PC-3 (cell line): ENCODE results near the gene LTBP3.

Experiments
- EZH2 ChIP-seq: fragments of 300-600 bp; sonication (generic); IDR thresholded peaks from one replicate; pipeline ENCODE4 v1.6.1; 2017; ENCODE audit warnings: antibody characterized with exemption, mild to moderate bottlenecking, low read length; ENCODE audit not compliant: unreplicated experiment
- TF ChIP-seq, protein P1 (sequence below): fragments of 300-600 bp; sonication (generic); conservative IDR thresholded peaks from 2 replicates; pipeline ENCODE4 v1.5.1; 2017; ENCODE audit warnings: antibody characterized with exemption, low read depth, mild to moderate bottlenecking, low read length

GRCh38 chr11:65498977-65499712, 59.0 kb downstream of the LTBP3 start, which contains the start of gene MALAT1:
- TF ChIP-seq, protein P1, sequence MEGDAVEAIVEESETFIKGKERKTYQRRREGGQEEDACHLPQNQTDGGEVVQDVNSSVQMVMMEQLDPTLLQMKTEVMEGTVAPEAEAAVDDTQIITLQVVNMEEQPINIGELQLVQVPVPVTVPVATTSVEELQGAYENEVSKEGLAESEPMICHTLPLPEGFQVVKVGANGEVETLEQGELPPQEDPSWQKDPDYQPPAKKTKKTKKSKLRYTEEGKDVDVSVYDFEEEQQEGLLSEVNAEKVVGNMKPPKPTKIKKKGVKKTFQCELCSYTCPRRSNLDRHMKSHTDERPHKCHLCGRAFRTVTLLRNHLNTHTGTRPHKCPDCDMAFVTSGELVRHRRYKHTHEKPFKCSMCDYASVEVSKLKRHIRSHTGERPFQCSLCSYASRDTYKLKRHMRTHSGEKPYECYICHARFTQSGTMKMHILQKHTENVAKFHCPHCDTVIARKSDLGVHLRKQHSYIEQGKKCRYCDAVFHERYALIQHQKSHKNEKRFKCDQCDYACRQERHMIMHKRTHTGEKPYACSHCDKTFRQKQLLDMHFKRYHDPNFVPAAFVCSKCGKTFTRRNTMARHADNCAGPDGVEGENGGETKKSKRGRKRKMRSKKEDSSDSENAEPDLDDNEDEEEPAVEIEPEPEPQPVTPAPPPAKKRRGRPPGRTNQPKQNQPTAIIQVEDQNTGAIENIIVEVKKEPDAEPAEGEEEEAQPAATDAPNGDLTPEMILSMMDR = no peak
- TF ChIP-seq EZH2 = no peak
